Measurements from ENCODE around the gene CACYBP. TPM values are rescaled to one million over a fixed set of nuclear protein-coding genes. Genes with fewer than 3 reads are reported as not detected.

CACYBP gene, protein sequence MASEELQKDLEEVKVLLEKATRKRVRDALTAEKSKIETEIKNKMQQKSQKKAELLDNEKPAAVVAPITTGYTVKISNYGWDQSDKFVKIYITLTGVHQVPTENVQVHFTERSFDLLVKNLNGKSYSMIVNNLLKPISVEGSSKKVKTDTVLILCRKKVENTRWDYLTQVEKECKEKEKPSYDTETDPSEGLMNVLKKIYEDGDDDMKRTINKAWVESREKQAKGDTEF
- 100 to 1,000 TPM; 307 to 346 TPM for total RNA-seq

DNA sequence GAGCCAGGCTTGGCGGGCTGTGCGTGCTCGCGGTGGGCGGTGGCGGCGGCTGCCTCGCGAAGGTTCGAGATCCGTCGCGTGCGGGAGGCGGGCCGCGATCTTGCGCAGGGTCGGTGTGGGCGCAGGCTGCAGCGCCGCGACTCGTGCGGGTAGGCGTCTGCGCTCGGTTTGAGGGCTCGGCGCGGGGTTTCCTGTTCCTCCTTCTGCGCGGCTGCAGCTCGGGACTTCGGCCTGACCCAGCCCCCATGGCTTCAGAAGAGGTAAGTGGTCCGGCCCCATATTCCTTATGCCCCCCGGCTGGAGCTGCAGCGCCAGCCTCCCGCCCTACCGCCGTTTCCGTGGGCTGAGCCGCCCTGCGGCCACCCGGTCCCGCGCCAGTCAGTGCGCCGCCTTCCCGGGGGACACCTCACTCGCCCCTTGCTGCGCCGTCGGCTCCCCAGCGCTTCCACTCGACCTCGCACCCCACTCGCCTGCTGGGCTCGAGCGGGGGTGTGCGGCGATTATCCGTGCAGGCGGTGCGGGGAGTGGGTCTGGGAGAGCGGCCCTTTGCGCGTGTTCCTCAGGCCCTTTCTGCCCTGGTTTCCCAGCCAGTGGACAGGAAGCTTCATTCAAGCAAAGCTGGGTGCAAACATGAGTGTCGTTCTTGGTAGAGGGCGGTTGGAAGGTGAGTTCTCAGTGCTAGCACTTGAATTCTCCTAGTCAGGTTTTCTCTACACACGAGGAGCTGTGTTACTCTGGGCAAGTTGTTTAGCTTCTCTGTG lies at the start of gene CACYBP:
Gene CACYBP, plus strand, starts transcription at position 12 of the 761 bp plus-strand sequence. Its CDS starts 234 bp downstream, at position 246.
- DNase-seq = peak; percentile 45

DNA sequence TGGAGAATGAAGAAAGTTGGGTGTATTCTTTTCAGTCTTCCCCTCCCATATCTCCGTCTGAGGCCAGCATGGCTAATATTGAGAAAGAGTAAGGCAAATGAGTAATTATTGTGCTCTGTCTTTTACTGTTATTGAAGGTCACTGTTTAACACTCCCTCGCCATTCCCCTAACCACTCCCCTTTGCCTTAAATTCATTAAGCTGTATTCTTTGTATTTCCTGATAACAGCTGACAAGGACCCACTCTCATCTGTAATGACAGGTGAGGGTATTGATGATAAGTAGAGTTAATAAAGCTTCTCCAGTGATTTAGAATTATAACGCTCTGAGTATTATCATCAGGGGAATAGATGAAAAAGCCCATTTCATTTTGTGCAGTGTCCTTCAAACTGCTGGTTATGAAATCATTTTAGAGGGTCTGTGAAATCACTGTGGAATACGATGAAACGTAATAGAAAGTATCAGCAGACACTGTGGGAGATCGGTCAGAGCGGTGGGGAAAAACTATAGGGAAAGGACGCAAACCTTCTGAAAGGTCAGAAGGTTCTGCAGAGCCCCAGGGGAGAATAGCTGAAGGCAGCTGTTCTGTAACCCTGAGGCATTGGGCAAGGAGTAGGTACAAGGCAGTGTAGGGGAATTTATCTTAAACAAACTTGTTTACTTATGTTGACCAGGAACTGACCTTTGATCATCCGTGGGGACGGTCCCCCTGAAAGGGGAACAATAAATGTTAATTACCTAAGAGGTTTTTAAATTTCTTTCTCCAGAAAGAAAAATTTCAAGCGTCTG lies 46.3 kb upstream of the CACYBP start:
- DNase-seq (no peak), ATAC-seq (no peak)
- Mint-ChIP-seq H3K27me3 (no peaks in the 10 kb centered on the region), H3K4me1 (ENCODE audit: low read depth) (peaks cover 26% of the 10 kb centered on the region), H3K4me3 (no peak overlapping the region), H3K36me3 (ENCODE audit: low read depth) (no peaks in the 10 kb centered on the region), H3K9me3 (no peaks in the 10 kb centered on the region), H3K27ac (no peak overlapping the region)
- ChIA-PET POLR2A (no interaction called here), CTCF (interaction anchor here (0.9 to 1.6 kb wide), 3 partner anchors 11 to 153 kb away, joined by 3 read pairs; no protein-coding TSS in a partner anchor)
- intact Hi-C loops (cut with micrococcal nuclease) = no loop called here
- TF ChIP-seq, protein P1, sequence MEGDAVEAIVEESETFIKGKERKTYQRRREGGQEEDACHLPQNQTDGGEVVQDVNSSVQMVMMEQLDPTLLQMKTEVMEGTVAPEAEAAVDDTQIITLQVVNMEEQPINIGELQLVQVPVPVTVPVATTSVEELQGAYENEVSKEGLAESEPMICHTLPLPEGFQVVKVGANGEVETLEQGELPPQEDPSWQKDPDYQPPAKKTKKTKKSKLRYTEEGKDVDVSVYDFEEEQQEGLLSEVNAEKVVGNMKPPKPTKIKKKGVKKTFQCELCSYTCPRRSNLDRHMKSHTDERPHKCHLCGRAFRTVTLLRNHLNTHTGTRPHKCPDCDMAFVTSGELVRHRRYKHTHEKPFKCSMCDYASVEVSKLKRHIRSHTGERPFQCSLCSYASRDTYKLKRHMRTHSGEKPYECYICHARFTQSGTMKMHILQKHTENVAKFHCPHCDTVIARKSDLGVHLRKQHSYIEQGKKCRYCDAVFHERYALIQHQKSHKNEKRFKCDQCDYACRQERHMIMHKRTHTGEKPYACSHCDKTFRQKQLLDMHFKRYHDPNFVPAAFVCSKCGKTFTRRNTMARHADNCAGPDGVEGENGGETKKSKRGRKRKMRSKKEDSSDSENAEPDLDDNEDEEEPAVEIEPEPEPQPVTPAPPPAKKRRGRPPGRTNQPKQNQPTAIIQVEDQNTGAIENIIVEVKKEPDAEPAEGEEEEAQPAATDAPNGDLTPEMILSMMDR (IDR thresholded peaks at IDR 0.05) = no peak

More for the DNA sequence above, at the start of gene CACYBP:
- H3K27ac Mint-ChIP-seq = no peak within 1 kb of the TSS
- H3K4me1 Mint-ChIP-seq (ENCODE audit: low read depth) = peaks cover 46% of the 10 kb centered on the region
- ATAC-seq = no peak
- intact Hi-C loops (cut with micrococcal nuclease) = loop anchor here (2.0 to 5.0 kb wide), 3 partner anchors 27 to 1133 kb away; partner anchors contain the start of genes GAS5 and ZBTB37
- H3K9me3 Mint-ChIP-seq = no peaks in the 10 kb centered on the region
- peaks cover 40% of the 10 kb centered on the region for H3K36me3 Mint-ChIP-seq (ENCODE audit: low read depth)
- CTCF ChIA-PET = interaction anchor here (1.3 to 2.6 kb wide), 11 partner anchors 15 to 200 kb away, joined by 3 to 15 read pairs (median 9); partner anchors contain the start of gene MRPS14
- POLR2A ChIA-PET = interaction anchor here (0.8 to 3.2 kb wide), 22 partner anchors 9 to 233 kb away, joined by 3 to 53 read pairs (median 4); partner anchors contain the start of gene MRPS14
- H3K4me3 Mint-ChIP-seq = no peak within 1 kb of the TSS
- TF ChIP-seq, protein P1 (IDR thresholded peaks at IDR 0.05) = no peak
- H3K27me3 Mint-ChIP-seq = no peaks in the 10 kb centered on the region

DNA sequence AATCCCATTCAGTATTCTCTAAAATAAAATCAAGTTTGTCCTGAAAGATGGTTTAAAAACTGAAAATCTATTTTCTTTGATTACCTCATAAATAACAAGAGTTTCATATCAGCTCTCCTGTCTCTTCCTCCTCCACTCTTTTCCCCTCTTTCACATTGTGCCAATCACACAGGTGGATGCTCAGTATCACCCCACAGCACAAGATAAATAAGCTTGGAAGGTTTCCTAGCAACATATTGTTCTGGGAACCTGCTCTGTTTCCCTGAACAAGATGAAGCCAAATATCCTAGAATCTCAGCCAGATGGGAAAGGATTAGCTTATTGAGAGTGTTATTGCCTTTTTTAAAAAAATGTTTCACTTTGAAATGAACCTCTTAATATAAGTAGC lies 45.7 kb upstream of the CACYBP start:
- H3K4me3 Mint-ChIP-seq = no peak overlapping the region
- POLR2A ChIA-PET = no interaction called here
- ATAC-seq = no peak
- H3K4me1 Mint-ChIP-seq (ENCODE audit: low read depth) = peaks cover 27% of the 10 kb centered on the region
- H3K27ac Mint-ChIP-seq = peak overlapping the region; percentile 27
- no peaks in the 10 kb centered on the region for H3K27me3 Mint-ChIP-seq
- intact Hi-C loops (cut with micrococcal nuclease) = no loop called here
- H3K9me3 Mint-ChIP-seq = no peaks in the 10 kb centered on the region
- DNase-seq = no peak
- CTCF ChIA-PET = interaction anchor here (0.9 to 1.6 kb wide), 4 partner anchors 11 to 154 kb away, joined by 3 read pairs; no protein-coding TSS in a partner anchor
- no peaks in the 10 kb centered on the region for H3K36me3 Mint-ChIP-seq (ENCODE audit: low read depth)
- TF ChIP-seq, protein P1 (IDR thresholded peaks at IDR 0.05) = no peak

DNA sequence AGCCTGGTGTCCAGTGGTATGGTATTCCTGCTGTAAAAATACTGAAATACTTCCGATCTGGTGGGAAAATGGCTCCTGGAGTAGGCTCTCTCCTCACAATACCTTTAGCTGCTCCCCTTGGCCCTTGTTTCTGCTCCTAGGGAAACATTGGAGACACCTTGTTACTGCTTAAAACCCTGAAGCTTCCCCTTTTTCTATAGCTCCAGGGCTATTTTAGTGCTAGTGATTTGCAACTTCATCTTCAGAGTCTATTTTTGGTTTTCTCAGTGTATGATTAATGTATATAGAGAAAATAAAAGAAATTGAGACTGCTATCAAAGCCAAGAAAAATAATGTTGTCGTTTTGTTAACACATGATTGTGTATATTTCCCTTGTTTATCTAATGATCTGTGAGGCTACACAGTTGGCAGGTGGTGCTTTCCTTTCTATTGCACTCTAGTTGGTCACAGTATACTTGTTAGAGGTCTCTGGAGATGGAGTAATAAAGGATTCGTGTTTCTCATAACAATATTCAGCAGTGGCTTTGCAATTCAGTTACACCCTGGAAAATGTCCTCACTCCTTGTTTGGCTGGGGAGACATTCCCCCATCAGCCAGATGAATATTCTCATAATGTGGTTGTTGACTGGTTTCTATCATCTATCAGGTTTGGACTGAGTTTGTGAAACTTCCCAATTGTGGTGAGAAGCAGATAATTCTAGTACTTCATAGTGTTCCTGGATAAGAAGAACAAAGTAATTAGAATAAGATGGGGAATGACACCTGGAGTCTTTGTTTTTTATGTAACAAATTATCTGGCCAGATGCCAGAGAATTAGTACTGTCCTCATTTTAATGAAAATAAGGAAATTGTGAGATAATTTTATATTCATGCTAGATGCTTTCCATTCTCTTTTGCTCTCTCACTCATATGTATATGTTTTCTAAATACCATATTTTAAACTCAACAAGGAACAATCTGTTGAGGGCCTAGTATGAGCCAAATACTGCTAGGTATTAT lies 44.8 kb upstream of the CACYBP start:
- Mint-ChIP-seq H3K36me3 (ENCODE audit: low read depth) (no peaks in the 10 kb centered on the region), H3K27ac (no peak overlapping the region), H3K9me3 (no peaks in the 10 kb centered on the region), H3K4me1 (ENCODE audit: low read depth) (peaks cover 27% of the 10 kb centered on the region), H3K4me3 (no peak overlapping the region), H3K27me3 (no peaks in the 10 kb centered on the region)
- intact Hi-C loops (cut with micrococcal nuclease) = no loop called here
- TF ChIP-seq, protein P1 (IDR thresholded peaks at IDR 0.05) = no peak
- ATAC-seq (no peak), DNase-seq (no peak)
- ChIA-PET POLR2A (no interaction called here), CTCF (interaction anchor here (1.3 to 1.6 kb wide), 3 partner anchors 12 to 21 kb away, joined by 3 read pairs; no protein-coding TSS in a partner anchor)
